ENCODE results near the gene OPALIN. TPM values are rescaled to one million over a fixed set of nuclear protein-coding genes. Genes with fewer than 3 reads are reported as not detected.

The OPALIN gene
- total and polyA plus RNA-seq, 10 donors = not detected

- no peak for DNase-seq
- no peak overlapping the region for H3K4me3 ChIP-seq
- WGBS, 5 donors = 57 to 82% (median 73%) methylated on average over 2 of the region's 2 CpGs
- no peaks in the 10 kb centered on the region for H3K4me1 ChIP-seq
- no peak for TF ChIP-seq POLR2AphosphoS5 (IDR thresholded peaks at IDR 0.05)
- no peak for TF ChIP-seq POLR2A (IDR thresholded peaks at IDR 0.05)
- TF ChIP-seq, protein P1, sequence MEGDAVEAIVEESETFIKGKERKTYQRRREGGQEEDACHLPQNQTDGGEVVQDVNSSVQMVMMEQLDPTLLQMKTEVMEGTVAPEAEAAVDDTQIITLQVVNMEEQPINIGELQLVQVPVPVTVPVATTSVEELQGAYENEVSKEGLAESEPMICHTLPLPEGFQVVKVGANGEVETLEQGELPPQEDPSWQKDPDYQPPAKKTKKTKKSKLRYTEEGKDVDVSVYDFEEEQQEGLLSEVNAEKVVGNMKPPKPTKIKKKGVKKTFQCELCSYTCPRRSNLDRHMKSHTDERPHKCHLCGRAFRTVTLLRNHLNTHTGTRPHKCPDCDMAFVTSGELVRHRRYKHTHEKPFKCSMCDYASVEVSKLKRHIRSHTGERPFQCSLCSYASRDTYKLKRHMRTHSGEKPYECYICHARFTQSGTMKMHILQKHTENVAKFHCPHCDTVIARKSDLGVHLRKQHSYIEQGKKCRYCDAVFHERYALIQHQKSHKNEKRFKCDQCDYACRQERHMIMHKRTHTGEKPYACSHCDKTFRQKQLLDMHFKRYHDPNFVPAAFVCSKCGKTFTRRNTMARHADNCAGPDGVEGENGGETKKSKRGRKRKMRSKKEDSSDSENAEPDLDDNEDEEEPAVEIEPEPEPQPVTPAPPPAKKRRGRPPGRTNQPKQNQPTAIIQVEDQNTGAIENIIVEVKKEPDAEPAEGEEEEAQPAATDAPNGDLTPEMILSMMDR (IDR thresholded peaks at IDR 0.05 in 8 of 11, conservative IDR thresholded peaks at IDR 0.05 in 3 of 11) = no peak
- H3K36me3 ChIP-seq = no peaks in the 10 kb centered on the region
- intact Hi-C loops (cut with DNase I; ENCODE audit: low total_unique reads) = no loop called here
- H3K9me3 ChIP-seq = no peaks in the 10 kb centered on the region
- peaks cover 0 to 13% (median 0%) of the 10 kb centered on the region in 7 donors for H3K27me3 ChIP-seq (replicated peaks in 1 of 7)
- no peak overlapping the region for H3K27ac ChIP-seq
These were observed 28.4 kb upstream of the OPALIN start for GRCh38 chr10:96387161-96387560.

GRCh38 chr10:96384506-96384905 lies 25.7 kb upstream of the OPALIN start:
- no peak overlapping the region for H3K27ac ChIP-seq
- H3K9me3 ChIP-seq = no peaks in the 10 kb centered on the region
- peaks cover 0 to 17% (median 0%) of the 10 kb centered on the region in 6 donors for H3K4me1 ChIP-seq
- 72 to 81% (median 77%) methylated on average over 11 to 25 of the region's 25 CpGs for WGBS, 5 donors
- peaks cover 0 to 11% (median 0%) of the 10 kb centered on the region in 7 donors for H3K27me3 ChIP-seq (replicated peaks in 1 of 7)
- TF ChIP-seq, protein P1 (IDR thresholded peaks at IDR 0.05 in 8 of 11, conservative IDR thresholded peaks at IDR 0.05 in 3 of 11) = no peak
- TF ChIP-seq POLR2A (IDR thresholded peaks at IDR 0.05) = no peak
- no peak for TF ChIP-seq POLR2AphosphoS5 (IDR thresholded peaks at IDR 0.05)
- H3K4me3 ChIP-seq = no peak overlapping the region
- H3K36me3 ChIP-seq = no peaks in the 10 kb centered on the region
- intact Hi-C loops (cut with DNase I; ENCODE audit: low total_unique reads) = no loop called here
- DNase-seq = no peak

DNA sequence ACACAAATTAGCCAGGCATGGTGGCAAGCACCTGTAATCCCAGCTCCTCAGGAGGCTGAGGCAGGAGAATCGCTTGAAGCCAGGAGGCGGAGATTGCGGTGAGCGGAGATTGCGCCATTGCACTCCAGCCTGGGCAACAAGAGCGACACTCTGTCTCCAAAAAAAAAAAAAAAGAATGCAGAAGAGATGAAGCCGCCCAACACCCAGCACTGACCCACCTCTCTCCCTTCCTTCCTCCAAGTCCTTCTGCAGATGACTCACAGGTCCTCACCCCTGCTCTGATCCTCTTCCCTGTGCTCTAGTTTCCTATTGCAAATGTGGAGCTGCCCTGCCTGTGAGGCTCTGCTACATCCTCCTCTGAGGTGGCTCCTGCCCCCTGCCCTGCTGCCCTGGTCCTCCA lies 22.0 kb upstream of the OPALIN start:
- H3K27ac ChIP-seq = peak overlapping the region in 1 of 8 donors; percentile 30
- no peaks in the 10 kb centered on the region for H3K36me3 ChIP-seq
- H3K4me3 ChIP-seq = no peak overlapping the region
- peaks cover 0 to 17% (median 0%) of the 10 kb centered on the region in 6 donors for H3K4me1 ChIP-seq
- 61 to 73% (median 63%) methylated on average over 7 of the region's 7 CpGs for WGBS, 5 donors
- peak in 1 of 3 donors; percentile 10 for TF ChIP-seq POLR2AphosphoS5 (IDR thresholded peaks at IDR 0.05)
- TF ChIP-seq, protein P1 (IDR thresholded peaks at IDR 0.05 in 8 of 11, conservative IDR thresholded peaks at IDR 0.05 in 3 of 11) = no peak
- no peaks in the 10 kb centered on the region for H3K9me3 ChIP-seq
- intact Hi-C loops (cut with DNase I; ENCODE audit: low total_unique reads) = no loop called here
- DNase-seq = no peak
- H3K27me3 ChIP-seq (replicated peaks in 1 of 7) = peaks cover 0 to 11% (median 0%) of the 10 kb centered on the region in 7 donors

DNA sequence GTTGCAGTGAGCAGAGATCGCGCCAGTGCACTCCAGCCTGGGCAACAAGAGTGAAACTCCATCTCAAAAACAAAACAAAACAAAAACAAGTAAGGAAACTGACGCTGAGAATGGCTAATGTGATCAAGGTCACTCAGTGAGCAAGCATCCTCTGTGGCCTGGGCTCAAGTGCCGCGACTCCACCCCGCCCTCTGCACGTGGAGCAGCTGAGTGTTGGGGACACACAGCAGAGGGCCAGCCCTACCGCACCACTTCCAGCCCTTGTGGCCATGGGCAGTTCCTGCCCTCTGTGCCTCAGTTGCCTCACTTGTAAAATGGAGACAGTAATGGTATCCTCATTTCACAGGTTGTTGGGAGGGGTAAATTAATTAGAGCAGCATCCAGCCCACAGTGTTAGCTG lies 21.0 kb upstream of the OPALIN start:
- TF ChIP-seq, protein P1 (IDR thresholded peaks at IDR 0.05 in 8 of 11, conservative IDR thresholded peaks at IDR 0.05 in 3 of 11) = peak in 1 of 11 experiments; percentile 10
- TF ChIP-seq POLR2AphosphoS5 (IDR thresholded peaks at IDR 0.05) (peak in 2 of 3 donors; percentile 47 to 51), POLR2A (IDR thresholded peaks at IDR 0.05) (no peak)
- Histone ChIP-seq H3K27me3 (replicated peaks in 1 of 7) (peaks cover 0 to 15% (median 0%) of the 10 kb centered on the region in 7 donors), H3K9me3 (no peaks in the 10 kb centered on the region), H3K27ac (peak overlapping the region in 2 of 8 donors; percentile 14 to 30), H3K4me1 (peaks cover 0 to 27% (median 8%) of the 10 kb centered on the region in 6 donors), H3K4me3 (no peak overlapping the region), H3K36me3 (no peaks in the 10 kb centered on the region)
- 60 to 86% (median 71%) methylated on average over 8 of the region's 8 CpGs for WGBS, 5 donors
- no peak for DNase-seq
- intact Hi-C loops (cut with DNase I; ENCODE audit: low total_unique reads) = no loop called here

All from spleen (tissue), 11 donors.